COLO668 (cell line): Measurements from ENCODE around the gene SLC5A5.
A peak's percentile ranks its signal among the peaks of the same experiment; 100 is the strongest.
"Not testable (repeated sequence)": the region's sequence is repeated elsewhere in the genome, so short reads cannot be mapped to it uniquely, and the experiment has no call there.

Experiments used
- DNase-seq: peaks from one replicate; lab custom pipeline; 2025; ENCODE audit not compliant: unreplicated experiment; lab: John Stamatoyannopoulos, UW

SLC5A5 gene

DNA sequence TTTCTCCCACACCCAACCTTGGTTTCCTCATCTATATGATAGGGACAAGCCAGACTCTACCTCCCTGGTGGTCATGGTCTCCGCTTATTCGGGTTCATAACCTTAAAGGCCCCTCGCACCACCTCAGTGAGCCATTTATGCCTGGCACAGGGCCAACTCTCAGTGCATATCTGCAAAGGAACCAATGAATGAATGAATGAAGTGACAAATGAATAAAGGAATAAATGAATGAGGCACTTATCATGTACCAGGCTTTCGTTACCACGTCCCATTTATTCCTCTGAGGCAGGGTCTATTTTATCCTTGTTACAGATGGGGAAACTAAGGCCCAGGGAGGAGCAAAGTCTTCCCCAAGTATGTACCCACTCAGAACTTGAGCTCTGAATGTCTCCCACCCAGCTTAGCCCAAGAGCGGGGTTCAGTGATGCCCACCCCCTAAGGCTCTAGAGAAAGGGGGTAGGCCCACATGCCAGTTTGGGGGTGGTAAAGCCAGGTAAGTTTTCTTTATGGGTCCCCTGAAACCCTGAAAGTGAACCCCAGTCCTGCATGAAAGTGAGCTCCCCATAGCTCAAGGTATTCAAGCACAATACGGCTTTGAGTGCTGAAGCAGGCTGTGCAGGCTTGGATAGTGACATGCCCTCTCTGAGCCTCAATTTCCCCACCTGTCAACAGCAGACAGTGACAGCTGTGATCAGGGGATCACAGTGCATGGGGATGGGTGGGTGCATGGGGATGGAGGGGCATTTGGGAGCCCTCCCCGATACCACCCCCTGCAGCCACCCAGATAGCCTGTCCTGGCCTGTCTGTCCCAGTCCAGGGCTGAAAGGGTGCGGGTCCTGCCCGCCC, 490 bp upstream of the SLC5A5 start:
- no peak for DNase-seq

DNA sequence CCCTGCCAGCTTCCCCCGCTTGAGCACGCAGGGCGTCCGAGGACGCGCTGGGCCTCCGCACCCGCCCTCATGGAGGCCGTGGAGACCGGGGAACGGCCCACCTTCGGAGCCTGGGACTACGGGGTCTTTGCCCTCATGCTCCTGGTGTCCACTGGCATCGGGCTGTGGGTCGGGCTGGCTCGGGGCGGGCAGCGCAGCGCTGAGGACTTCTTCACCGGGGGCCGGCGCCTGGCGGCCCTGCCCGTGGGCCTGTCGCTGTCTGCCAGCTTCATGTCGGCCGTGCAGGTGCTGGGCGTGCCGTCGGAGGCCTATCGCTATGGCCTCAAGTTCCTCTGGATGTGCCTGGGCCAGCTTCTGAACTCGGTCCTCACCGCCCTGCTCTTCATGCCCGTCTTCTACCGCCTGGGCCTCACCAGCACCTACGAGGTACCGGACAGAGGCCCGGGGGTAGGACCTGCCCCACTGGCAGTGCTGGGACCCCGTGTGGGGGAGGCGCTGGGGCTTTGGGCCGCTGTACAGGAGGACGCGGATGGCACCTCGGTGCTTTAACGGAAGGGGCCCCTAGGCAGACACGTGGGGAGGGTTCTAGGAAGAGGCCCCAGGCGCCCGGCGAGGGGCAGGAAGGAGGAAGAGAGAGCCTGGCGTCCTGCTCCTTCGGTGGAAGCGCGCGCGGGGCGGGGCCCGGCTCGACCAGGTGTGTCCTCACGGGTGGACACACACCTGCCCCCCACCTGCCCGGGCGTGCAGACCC, 681 bp downstream of the SLC5A5 start:
- peak; percentile 14 for DNase-seq

DNA sequence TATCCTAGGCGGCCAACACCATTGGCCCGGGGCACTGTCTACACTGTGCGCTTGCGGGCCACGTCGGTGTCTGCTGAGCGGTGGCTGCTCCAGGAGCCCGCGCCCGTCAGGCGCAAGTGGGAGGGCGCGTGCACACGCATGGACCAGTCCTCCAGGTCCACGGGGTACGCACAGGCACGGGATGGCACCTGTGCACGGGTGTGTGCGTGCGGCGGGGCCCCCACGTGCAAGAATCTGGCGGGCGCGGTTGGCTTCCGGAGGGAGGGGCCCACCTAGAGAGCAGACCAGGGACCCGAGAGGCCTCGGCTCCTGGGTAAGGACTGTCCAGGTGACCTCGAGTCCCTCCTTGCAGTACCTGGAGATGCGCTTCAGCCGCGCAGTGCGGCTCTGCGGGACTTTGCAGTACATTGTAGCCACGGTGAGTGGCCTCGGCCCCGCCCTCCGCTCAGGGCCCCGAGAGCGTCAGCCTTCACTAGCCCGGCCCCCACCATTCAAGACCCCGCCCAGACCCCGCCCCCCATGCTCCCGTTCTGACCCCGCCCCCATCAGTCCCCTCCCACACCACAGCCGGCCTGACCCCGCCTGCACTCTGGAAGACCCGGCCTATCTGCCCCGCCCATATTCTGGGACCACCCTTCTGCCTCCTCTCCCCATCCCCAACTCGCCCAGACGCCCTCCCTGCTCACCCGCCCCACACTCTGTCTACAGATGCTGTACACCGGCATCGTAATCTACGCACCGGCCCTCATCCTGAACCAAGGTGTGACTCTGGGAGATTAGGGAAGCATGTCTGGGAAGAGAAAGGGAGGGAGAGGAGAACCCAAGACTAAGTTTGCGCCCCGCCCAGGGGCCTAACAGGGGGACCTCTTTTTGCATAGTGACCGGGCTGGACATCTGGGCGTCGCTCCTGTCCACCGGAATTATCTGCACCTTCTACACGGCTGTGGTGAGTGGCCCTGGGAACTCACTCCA, 2.3 kb downstream of the SLC5A5 start:
- DNase-seq: peak; percentile 36

DNA sequence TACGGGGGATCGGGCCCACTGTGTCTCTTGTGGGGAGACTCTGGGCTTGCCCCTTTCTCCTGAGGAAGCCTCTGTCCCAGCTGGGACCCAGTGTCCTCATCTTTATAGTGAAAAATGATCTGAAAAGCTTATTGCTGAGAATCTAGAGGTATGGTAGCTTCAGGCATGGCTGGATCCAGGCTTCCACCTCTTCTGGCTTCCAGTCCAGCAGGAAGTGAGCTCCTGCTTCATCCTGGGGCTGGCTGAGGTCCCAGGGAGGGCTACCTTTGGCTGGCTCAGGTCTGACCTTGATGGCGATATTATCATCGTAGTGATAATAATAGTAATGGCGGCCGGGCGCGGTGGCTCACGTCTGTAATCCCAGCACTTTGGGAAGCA, 3.0 kb downstream of the SLC5A5 start:
- DNase-seq: no peak

DNA sequence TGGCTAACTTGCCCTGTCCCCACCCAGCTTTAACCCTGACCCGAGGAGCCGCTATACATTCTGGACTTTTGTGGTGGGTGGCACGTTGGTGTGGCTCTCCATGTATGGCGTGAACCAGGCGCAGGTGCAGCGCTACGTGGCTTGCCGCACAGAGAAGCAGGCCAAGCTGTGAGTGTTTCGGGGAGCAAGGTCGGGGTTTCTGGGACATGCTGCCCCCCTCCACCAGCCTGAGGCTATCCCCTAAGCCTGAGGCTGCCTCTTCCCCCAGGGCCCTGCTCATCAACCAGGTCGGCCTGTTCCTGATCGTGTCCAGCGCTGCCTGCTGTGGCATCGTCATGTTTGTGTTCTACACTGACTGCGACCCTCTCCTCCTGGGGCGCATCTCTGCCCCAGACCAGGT, 6.0 kb downstream of the SLC5A5 start:
- DNase-seq: no peak

DNA sequence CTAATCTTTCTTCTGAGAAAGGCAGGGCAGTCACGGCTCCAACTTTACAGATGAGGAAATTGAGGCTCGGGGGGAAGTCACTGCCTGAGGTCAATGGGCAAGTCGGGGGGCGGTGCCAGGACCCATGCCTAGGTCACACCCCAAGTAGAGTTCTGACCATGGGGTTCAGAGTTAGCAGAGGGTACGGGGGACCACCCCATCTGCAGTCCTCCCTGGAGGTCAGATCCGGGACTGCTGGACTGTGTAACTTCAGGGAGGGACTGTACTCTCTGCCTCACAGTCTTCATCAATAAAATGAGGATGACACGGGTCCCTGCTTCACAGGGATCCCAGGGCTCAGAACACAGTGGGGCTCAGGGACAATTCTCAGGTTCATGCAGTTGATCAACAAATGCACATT, 7.7 kb downstream of the SLC5A5 start:
- no peak for DNase-seq

DNA sequence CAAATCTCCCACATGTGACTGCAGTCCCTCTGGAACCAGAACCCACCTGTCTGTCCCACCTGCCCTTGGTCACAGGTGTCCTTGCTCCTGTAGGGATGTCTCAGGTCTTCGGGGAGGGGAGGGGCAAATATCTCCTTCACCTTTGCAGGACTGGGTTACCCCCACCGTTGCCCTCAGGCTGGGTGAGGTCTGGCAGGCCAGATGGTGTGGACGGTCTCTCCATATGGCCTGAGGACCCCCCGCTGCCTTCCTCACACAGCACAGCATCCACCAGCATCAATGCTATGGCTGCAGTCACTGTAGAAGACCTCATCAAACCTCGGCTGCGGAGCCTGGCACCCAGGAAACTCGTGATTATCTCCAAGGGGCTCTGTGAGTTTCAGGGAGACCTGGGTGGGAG, 10.0 kb downstream of the SLC5A5 start:
- DNase-seq: no peak

DNA sequence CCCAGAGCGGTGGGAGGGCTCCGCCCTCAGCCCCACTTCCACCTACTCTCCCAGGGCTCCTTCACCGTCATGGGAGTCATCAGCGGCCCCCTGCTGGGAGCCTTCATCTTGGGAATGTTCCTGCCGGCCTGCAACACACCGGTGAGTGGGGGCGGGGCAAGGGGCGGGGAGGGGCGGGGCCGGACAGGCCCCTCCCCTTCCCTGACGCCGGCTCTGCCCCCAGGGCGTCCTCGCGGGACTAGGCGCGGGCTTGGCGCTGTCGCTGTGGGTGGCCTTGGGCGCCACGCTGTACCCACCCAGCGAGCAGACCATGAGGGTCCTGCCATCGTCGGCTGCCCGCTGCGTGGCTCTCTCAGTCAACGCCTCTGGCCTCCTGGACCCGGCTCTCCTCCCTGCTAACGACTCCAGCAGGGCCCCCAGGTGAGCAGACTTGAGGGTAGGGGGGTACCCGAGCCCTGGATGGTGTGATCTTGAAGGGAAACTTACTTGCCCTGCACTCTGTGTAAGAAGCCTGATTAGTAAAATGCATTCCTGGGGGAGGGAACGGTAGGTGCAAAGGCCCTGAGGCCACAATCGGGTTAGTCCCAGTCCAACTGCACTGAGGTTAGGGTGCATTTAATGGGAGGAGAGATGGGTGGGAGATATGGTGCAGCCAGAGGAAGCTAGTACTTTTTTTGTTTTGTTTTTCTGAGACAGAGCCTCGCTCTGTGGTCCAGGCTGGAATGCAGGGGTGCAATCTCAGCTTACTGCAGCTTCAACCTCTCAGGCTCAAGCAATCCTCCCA, 12.1 kb downstream of the SLC5A5 start:
- DNase-seq: no peak

DNA sequence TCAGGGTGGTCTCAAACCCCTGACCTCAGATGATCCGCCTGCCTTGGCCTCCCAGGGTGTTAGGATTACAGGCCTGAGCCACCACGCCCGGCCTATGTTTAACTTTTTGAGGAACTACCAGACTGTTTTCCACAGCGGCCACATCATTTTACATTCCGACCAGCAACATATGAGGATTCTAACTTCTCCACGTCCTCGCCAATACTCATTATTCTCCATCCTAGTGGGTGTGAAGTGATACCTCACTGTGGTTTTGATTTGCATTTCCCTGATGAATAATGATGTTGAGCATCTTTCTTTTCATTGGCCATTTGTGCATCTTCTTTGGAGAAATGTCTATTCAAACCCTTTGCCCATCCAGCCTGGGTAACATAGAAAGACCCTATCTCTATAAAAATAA, 14.8 kb downstream of the SLC5A5 start:
- no peak for DNase-seq

DNA sequence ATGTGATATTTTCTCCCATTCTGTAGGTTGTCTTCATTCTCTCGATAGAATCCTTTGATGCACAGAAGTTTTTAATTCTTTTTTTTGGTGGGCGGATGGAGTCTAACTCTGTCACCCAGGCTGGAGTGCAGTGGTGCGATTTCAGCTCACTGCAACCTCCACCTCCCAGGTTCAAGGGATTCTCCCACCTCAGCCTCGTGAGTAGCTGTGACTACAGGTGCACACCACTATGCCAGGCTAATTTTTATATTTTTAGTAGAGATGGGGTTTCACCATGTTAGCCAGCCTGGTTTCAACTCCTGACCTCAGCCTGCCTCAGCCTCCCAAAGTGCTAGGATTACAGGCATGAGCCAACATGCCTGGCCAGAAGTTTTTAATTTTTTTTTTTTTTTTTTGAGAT, 15.5 kb downstream of the SLC5A5 start:
- DNase-seq: not testable (repeated sequence)

DNA sequence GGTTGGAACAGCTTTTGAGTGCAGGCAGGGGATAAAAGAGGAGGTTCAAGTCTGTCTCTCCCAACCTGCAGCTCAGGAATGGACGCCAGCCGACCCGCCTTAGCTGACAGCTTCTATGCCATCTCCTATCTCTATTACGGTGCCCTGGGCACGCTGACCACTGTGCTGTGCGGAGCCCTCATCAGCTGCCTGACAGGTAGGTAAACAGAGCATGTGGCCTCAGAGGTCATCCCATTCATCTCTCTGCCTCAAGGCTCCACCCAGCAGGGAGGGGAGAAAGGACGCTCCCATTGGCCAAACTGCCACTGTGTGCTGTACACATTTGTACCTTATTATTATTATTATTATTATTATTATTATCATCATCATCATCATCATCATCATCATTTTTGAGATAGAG, 16.5 kb downstream of the SLC5A5 start:
- DNase-seq: no peak

DNA sequence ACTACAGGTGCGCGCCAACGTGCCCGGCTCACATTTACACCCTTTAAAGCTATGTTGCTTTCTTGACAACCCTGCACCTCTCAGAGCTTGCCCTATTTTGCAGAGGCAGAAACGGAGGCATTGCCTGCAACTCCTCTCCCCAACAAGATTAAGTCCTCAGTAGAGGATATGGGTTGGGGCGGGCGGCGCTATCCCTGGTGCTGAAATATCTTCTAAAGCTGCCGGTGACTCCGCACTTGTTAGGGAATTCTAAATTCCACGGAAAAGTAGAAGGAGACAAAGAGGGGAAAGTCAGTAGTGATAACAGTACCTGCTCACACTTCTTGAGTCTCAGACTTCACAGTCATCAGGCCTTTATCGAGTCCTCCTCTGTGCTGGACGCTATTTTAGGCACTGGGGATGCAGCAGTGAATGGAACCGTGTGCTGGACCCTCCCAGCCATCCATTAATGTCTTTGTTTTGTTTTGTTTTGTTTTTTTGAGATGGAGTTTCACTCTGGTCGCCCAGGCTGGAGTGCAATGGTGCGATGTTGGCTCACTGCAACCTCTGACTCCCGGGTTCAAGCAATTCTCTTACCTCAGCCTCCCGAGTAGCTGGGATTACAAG, 18.0 kb downstream of the SLC5A5 start:
- DNase-seq: no peak

DNA sequence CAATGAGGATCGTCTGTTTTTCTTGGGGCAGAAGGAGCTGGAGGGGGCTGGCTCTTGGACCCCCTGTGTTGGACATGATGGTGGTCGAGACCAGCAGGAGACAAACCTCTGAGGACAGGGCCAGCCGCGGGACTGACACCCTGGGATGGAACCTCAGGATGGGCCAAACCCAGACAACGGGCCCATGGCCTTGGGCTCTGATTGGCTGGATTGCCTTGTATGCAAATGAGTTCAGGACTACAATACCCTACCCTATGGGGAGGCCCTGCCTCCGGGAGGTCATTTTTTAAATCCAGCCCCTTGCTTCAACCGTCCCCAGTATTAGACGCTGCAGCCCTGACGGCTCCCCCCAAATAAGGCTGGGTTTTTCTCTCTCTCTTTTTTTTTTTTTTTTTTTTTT, 22.0 kb downstream of the SLC5A5 start:
- DNase-seq: no peak

DNA sequence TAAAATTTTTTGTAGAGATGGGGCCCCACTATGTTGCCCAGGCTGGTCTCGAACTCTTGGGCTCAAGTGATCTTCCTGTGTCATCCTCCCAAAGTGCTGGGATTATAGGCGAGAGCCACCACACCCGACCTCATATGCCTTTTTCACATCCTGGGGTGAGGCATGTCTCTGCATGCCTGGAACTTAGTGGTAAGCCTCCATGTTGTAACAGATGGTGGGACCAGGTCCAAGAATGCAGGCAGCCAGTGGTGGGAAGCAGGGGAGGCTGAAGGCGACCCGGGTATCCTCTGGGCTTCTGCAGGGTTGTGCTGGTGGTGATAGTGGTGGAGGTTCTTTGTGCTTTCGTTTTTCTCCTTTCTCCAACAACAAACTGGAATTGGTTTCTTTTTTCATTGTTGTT, 31.0 kb downstream of the SLC5A5 start:
- DNase-seq: no peak

DNA sequence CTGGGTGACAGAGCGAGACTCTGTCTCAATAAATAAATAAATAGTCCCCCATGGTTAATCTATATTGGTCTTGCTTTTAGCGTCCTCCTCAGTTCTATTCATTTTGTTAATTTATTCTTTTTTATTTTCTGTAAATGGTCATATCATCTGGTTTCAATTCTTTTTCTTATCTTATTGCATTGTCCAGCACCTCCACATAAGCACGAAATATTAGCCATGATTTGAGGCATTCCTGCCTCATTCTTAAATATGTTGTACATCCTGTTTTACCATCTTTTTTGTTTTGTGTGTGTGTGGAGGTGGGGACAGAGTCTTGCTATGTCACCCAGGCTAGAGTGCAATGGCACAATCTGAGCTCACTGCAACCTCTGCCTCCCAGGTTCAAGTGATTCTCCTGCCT, 36.5 kb downstream of the SLC5A5 start:
- no peak for DNase-seq

DNA sequence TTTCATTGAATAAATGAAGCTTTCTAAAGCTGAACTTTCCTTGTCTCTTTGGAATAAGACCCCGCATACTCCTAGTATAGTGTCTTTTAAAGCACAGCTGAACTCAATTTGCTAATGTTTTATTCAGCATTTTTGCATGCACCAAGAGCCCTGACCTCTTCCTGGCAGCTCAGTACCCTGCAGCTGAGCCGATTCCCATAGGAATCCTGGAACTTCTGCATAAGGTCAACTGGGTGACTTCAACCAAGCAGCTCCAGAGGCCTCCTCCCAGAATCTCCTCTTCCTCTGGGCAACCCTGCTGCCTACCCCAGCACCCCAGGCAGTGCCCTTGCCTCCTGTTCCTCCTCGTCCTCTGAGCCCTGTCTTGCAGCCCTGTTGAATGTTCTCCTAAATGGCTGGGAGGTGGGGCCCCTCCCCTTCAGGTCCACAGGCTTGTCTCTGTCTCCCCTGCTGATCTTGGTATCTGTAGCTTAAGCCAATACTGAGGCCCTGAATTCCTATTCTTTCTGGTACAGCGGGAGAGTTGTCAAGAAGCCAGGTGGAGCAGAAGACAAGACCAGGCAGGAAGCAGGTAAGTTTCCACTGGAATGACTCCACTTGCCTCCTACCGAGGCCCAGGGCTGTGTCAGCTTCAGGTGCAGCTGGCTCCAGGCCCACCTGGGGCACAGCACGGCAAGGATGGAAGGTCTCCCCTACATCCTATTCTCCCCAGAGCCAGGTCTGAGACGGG, 37.4 kb downstream of the SLC5A5 start:
- DNase-seq: no peak

DNA sequence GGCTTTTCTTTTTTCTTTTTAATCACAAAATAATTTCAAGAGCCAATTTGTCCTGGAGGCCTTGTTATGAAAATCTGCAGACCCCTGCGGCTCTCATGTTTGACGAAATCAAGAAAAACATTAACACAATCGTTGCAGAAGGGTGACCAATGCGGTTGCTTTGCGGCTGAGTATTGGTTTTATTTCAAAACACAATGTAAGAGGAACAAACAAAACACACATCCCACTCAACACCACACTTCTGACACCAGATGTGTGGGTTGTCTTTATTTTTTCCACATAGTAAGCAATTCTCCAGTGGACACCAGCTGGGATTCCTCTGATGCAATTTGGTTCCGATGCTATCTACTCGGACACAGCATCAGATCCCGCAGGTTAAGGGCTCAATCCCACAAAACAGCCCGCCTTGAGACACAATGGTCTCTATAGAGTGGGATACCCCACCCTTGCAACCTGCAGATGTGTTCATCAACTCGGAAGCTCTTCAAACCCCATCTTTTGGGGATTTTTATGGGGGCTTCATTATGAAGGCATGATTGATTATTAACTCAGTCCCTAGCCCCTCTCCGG, 39.1 kb downstream of the SLC5A5 start:
- no peak for DNase-seq

DNA sequence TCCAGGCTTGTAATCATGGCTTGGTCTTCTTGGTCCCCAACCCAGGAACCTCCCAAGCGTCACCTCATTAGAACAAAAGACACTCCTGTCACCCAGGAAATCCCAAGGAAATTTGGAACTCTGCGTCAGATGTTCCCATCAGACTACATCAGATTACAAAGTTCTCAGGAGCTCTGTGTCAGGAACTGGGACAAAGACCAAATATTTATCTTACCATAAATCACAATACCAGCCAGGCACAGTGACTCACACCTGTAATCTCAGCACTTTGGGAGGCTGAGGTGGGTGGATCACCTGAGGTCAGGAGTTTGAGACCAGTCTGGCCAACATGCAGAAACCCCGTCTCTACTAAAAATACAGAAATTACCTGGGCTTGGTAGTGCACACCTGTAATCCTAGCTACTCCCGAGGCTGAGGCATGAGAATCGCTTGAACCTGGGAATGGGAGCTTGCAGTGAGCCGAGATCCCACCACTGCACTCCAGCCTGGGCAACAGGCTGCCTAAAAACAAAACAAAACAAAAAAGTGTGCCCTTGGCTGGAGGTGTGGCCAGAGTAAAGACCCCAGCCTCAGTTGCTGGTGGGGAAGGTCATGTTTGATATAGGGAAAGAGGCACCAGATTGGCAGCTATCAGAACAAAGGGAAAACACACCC, 44.3 kb downstream of the SLC5A5 start:
- peak; percentile 19 for DNase-seq

DNA sequence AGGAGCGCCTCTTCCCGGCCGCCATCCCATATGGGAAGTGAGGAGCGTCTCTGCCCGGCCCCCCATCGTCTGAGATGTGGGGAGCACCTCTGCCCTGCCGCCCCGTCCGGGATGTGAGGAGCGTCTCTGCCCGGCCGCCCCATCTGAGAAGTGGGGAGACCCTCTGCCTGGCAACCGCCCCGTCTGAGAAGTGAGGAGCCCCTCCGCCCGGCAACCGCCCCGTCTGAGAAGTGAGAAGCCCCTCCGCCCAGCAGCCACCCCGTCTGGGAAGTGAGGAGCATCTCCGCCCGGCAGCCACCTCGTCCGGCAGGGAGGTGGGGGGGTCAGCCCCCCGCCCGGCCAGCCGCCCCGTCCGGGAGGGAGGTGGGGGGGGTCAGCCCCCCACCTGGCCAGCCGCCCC, 46.4 kb downstream of the SLC5A5 start:
- not testable (repeated sequence) for DNase-seq
